DOHH2 (cell line): ENCODE measurements around the gene AZI2.

Experiments
- CTCF ChIP-seq: fragments of 200-600 bp; sonication (generic); IDR thresholded peaks from one replicate; pipeline ENCODE4 v1.5.1; 2014; ENCODE audit warnings: antibody characterized with exemption, mild to moderate bottlenecking, low read depth, low read length; ENCODE audit not compliant: poor library complexity, severe bottlenecking
- EZH2phosphoT487 ChIP-seq: fragments of 200-600 bp; sonication (generic); IDR thresholded peaks from 2 replicates; pipeline ENCODE4 v1.6.1; 2017; ENCODE audit warnings: borderline replicate concordance, mild to moderate bottlenecking, antibody characterized with exemption, low read length, moderate library complexity, mixed read lengths

GRCh38 chr3:28347374-28348264 is 1.0 kb downstream of the AZI2 start:
- no peak for TF ChIP-seq CTCF
- no peak for TF ChIP-seq EZH2phosphoT487
